H9 (cell line): ENCODE data around the gene SCN5A. TPM values are rescaled to one million over a fixed set of nuclear protein-coding genes. Genes with fewer than 3 reads are reported as not detected.
"Not testable (repeated sequence)": the region's sequence is repeated elsewhere in the genome, so short reads cannot be mapped to it uniquely, and the experiment has no call there.

Experiments
- DNase-seq: peaks from one replicate; pipeline ENCODE4 v3.0.0-alpha.2; 2017
- H2AFZ ChIP-seq: one replicate; pipeline ENCODE4 v1.6.1; 2013; ENCODE audit warnings: mild to moderate bottlenecking, low read length, control low read depth, moderate library complexity
- H2AK5ac ChIP-seq: 2 replicates; pipeline ENCODE4 v1.6.1; 2013; ENCODE audit warnings: low read length, control low read depth, mixed read lengths; ENCODE audit not compliant: insufficient read length
- H2BK120ac ChIP-seq: one replicate; pipeline ENCODE4 v1.6.1; 2013; ENCODE audit warnings: low read depth, mild to moderate bottlenecking, low read length, control low read depth, inconsistent platforms; ENCODE audit not compliant: poor library complexity, severe bottlenecking
- H2BK12ac ChIP-seq: 2 replicates; pipeline ENCODE4 v1.6.1; 2013; ENCODE audit warnings: low read length, control low read depth, mixed read lengths, low read depth; ENCODE audit not compliant: insufficient read length
- H2BK15ac ChIP-seq: 2 replicates; pipeline ENCODE4 v1.6.1; 2013; ENCODE audit warnings: low read depth, low read length, control low read depth
- H2BK20ac ChIP-seq: one replicate; pipeline ENCODE4 v1.6.1; 2013; ENCODE audit warnings: low read depth, mild to moderate bottlenecking, low read length, control low read depth, inconsistent platforms; ENCODE audit not compliant: poor library complexity, severe bottlenecking
- H2BK5ac ChIP-seq: 2 replicates; pipeline ENCODE4 v1.6.1; 2013; ENCODE audit warnings: low read length, control low read depth, mixed read lengths; ENCODE audit not compliant: insufficient read length
- H3K14ac ChIP-seq: 2 replicates; pipeline ENCODE4 v1.6.1; 2013; ENCODE audit warnings: low read length, control low read depth; ENCODE audit not compliant: insufficient read depth
- H3K18ac ChIP-seq: 2 replicates; pipeline ENCODE4 v1.6.1; 2013; ENCODE audit warnings: low read depth, mild to moderate bottlenecking, mixed read lengths, low read length, control low read depth; ENCODE audit not compliant: insufficient read length
- H3K23ac ChIP-seq: 2 replicates; pipeline ENCODE4 v1.6.1; 2013; ENCODE audit warnings: low read length, control low read depth, mixed read lengths, low read depth; ENCODE audit not compliant: insufficient read length
- H3K23me2 ChIP-seq: 2 replicates; pipeline ENCODE4 v1.6.1; 2013; ENCODE audit warnings: low read depth, mild to moderate bottlenecking, mixed read lengths, low read length, control low read depth; ENCODE audit not compliant: insufficient read length, poor library complexity, severe bottlenecking
- H3K27ac ChIP-seq: 2 replicates; pipeline ENCODE4 v1.5.1; 2013; ENCODE audit warnings: low read length, control low read depth, mixed read lengths, low read depth; ENCODE audit not compliant: insufficient read length
- H3K27me3 ChIP-seq: 2 replicates; pipeline ENCODE4 v1.6.1; 2013; ENCODE audit warnings: low read length, control low read depth, inconsistent platforms; ENCODE audit not compliant: insufficient read depth
- H3K4ac ChIP-seq: 2 replicates; pipeline ENCODE4 v1.6.1; 2013; ENCODE audit warnings: low read depth, mild to moderate bottlenecking, control low read depth, inconsistent platforms, low read length, moderate library complexity
- H3K4me1 ChIP-seq: 2 replicates; pipeline ENCODE4 v1.6.1; 2013; ENCODE audit warnings: low read length, control low read depth, inconsistent platforms; ENCODE audit not compliant: insufficient read depth
- H3K4me2 ChIP-seq: 2 replicates; pipeline ENCODE4 v1.6.1; 2013; ENCODE audit warnings: low read length, control low read depth, mixed read lengths; ENCODE audit not compliant: insufficient read length, insufficient read depth
- H3K56ac ChIP-seq: 2 replicates; pipeline ENCODE4 v1.6.1; 2013; ENCODE audit warnings: low read depth, mild to moderate bottlenecking, mixed read lengths, low read length, control low read depth; ENCODE audit not compliant: insufficient read length
- H3K79me1 ChIP-seq: 2 replicates; pipeline ENCODE4 v1.6.1; 2013; ENCODE audit warnings: low read depth, mild to moderate bottlenecking, moderate library complexity, low read length, control low read depth, inconsistent platforms; ENCODE audit not compliant: insufficient read depth, poor library complexity, severe bottlenecking
- H3K79me2 ChIP-seq: 2 replicates; pipeline ENCODE4 v1.6.1; 2013; ENCODE audit warnings: low read length, control low read depth, inconsistent platforms; ENCODE audit not compliant: insufficient read depth
- H3K9ac ChIP-seq: 2 replicates; pipeline ENCODE4 v1.6.1; 2013; ENCODE audit warnings: low read length, control low read depth, mixed read lengths; ENCODE audit not compliant: insufficient read length; ENCODE audit errors: extremely low read depth
- H3K9me3 ChIP-seq: one replicate; pipeline ENCODE4 v1.6.1; 2013; ENCODE audit warnings: low read depth, low read length, inconsistent platforms; ENCODE audit not compliant: control insufficient read depth
- H3T11ph ChIP-seq: one replicate; pipeline ENCODE4 v1.6.1; 2013; ENCODE audit warnings: mild to moderate bottlenecking, low read length, control low read depth, inconsistent platforms
- H4K20me1 ChIP-seq: one replicate; pipeline ENCODE4 v1.6.1; 2013; ENCODE audit not compliant: control insufficient read depth, insufficient read length, insufficient read depth
- H4K5ac ChIP-seq: 2 replicates; pipeline ENCODE4 v1.6.1; 2013; ENCODE audit warnings: low read depth, mild to moderate bottlenecking, mixed read lengths, low read length, control low read depth; ENCODE audit not compliant: insufficient read length
- H4K8ac ChIP-seq: replicated peaks from 2 replicates; pipeline ENCODE4 v1.6.1; 2013; ENCODE audit warnings: low read length, control low read depth, mixed read lengths, low read depth; ENCODE audit not compliant: insufficient read length
- H4K91ac ChIP-seq: 2 replicates; pipeline ENCODE4 v1.6.1; 2013; ENCODE audit warnings: low read depth, mild to moderate bottlenecking, moderate library complexity, mixed read lengths, low read length, control low read depth; ENCODE audit not compliant: insufficient read length
- H3K27ac Mint-ChIP-seq, 3 experiments: 2 replicates in 2 of 3; 3 replicates in 1 of 3; pipeline ENCODE4 v1.8.0; 2020 to 2021; ENCODE audit warnings: mixed read lengths in 3 of 3, mild to moderate bottlenecking in 1 of 3, moderate library complexity in 1 of 3
- H3K27me3 Mint-ChIP-seq: 2 replicates; pipeline ENCODE4 v1.8.0; 2021; ENCODE audit warnings: low read depth, mild to moderate bottlenecking, moderate library complexity, mixed read lengths
- H3K36me3 Mint-ChIP-seq, 3 experiments: 2 replicates in 2 of 3; 3 replicates in 1 of 3; pipeline ENCODE4 v1.8.0; 2020 to 2021; ENCODE audit warnings: low read depth in 3 of 3, mixed read lengths in 3 of 3; ENCODE audit not compliant: insufficient read depth in 1 of 3
- H3K4me1 Mint-ChIP-seq, 2 experiments: 2 replicates each; pipeline ENCODE4 v1.8.0; 2020; ENCODE audit warnings: mixed read lengths in 2 of 2
- H3K4me3 Mint-ChIP-seq, 2 experiments: 2 replicates in 1 of 2; 3 replicates in 1 of 2; pipeline ENCODE4 v1.8.0; 2020 to 2021; ENCODE audit warnings: mild to moderate bottlenecking in 2 of 2, mixed read lengths in 2 of 2, moderate library complexity in 1 of 2
- H3K9me3 Mint-ChIP-seq, 2 experiments: 2 replicates in 1 of 2; 3 replicates in 1 of 2; pipeline ENCODE4 v1.8.0; 2020; ENCODE audit warnings: mild to moderate bottlenecking in 2 of 2, mixed read lengths in 2 of 2, moderate library complexity in 1 of 2
- WGBS: extraction: QIAGEN DNeasy Blood & Tissue Kit; methylation state at CpG from one replicate; pipeline ENCODE4 v1.1.7; 2013; ENCODE audit warnings: missing lambda C conversion rate, low lambda C conversion rate, mixed read lengths; ENCODE audit not compliant: insufficient read length; ENCODE audit errors: extremely low coverage; 5-methylcytosine and 5-hydroxymethylcytosine counted together
- total RNA-seq: library from RNA; stranded (reverse); gene quantifications from 2 replicates; pipeline ENCODE4 v1.2.1, GENCODE V29; 2021
- TF ChIP-seq, protein P1 (sequence below): fragments of 200-600 bp; sonication (generic); conservative IDR thresholded peaks from 3 replicates; pipeline ENCODE4 v1.8.0; 2021; ENCODE audit warnings: antibody characterized with exemption, mild to moderate bottlenecking

SCN5A gene
- total RNA-seq, 1 experiment from 2014 or later = 6.5 TPM

DNA sequence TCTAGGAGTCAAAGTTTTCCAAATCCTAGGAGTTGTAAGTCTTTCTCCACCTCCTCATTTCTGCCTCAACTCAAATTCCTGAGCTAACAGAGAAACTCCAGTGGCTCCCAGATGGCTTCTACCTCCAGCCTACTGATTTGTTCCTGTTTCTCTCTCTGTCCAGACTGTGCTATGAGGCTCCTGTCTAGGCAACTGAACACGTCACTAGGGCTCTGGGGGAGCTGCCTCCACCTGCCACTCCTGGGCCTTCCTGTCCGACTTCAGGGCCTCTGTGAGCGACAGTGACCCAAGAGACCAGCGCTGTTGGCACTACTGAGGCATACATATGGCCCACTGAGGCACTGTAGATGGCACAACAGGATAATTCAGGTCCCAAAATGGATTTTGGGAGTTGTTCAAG, 82.0 kb downstream of the SCN5A start:
- DNase-seq = peak; percentile 17
- no CpG with 5 or more reads among the region's 4 CpGs for WGBS
- H2BK15ac ChIP-seq = no peak overlapping the region
- H3T11ph ChIP-seq = no peak overlapping the region
- H2BK5ac ChIP-seq = no peak overlapping the region
- H2AFZ ChIP-seq = no peak overlapping the region
- H4K20me1 ChIP-seq = no peaks in the 10 kb centered on the region
- no peak overlapping the region for H3K4me2 ChIP-seq
- H3K4ac ChIP-seq = no peak overlapping the region
- H4K8ac ChIP-seq = no peak overlapping the region
- H4K5ac ChIP-seq = no peak overlapping the region
- H2AK5ac ChIP-seq = no peak overlapping the region
- H3K27me3 Mint-ChIP-seq = no peaks in the 10 kb centered on the region; the same call in 1 of the 2 replicates
- H3K4me3 Mint-ChIP-seq = no peak overlapping the region
- peaks cover 0 to 3% (median 0%) of the 10 kb centered on the region in 3 experiments; a peak in 2 of 7 replicates for H3K36me3 Mint-ChIP-seq
- no peak overlapping the region for H3K9ac ChIP-seq
- H3K9me3 Mint-ChIP-seq = no peaks in the 10 kb centered on the region; a peak in 1 of 5 replicates
- no peak overlapping the region for H3K56ac ChIP-seq
- H3K27me3 ChIP-seq = no peaks in the 10 kb centered on the region
- 0 out of 4 replicates have a peak, but pooled peaks cover 0 to 2% of the 10 kb centered on the region in 2 experiments for H3K4me1 Mint-ChIP-seq
- no peak overlapping the region for H2BK20ac ChIP-seq
- H3K79me1 ChIP-seq = no peaks in the 10 kb centered on the region
- H3K4me1 ChIP-seq = no peaks in the 10 kb centered on the region
- H3K23ac ChIP-seq = no peak overlapping the region
- no peaks in the 10 kb centered on the region for H3K23me2 ChIP-seq
- no peak overlapping the region for H2BK120ac ChIP-seq
- no peak overlapping the region for H3K18ac ChIP-seq
- H4K91ac ChIP-seq = no peak overlapping the region
- H3K27ac ChIP-seq = no peak overlapping the region
- no peaks in the 10 kb centered on the region for H3K9me3 ChIP-seq
- H3K79me2 ChIP-seq = no peaks in the 10 kb centered on the region
- no peak overlapping the region for H3K27ac Mint-ChIP-seq
- H3K14ac ChIP-seq = no peak overlapping the region
- TF ChIP-seq, protein P1, sequence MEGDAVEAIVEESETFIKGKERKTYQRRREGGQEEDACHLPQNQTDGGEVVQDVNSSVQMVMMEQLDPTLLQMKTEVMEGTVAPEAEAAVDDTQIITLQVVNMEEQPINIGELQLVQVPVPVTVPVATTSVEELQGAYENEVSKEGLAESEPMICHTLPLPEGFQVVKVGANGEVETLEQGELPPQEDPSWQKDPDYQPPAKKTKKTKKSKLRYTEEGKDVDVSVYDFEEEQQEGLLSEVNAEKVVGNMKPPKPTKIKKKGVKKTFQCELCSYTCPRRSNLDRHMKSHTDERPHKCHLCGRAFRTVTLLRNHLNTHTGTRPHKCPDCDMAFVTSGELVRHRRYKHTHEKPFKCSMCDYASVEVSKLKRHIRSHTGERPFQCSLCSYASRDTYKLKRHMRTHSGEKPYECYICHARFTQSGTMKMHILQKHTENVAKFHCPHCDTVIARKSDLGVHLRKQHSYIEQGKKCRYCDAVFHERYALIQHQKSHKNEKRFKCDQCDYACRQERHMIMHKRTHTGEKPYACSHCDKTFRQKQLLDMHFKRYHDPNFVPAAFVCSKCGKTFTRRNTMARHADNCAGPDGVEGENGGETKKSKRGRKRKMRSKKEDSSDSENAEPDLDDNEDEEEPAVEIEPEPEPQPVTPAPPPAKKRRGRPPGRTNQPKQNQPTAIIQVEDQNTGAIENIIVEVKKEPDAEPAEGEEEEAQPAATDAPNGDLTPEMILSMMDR = no peak
- H2BK12ac ChIP-seq = no peak overlapping the region

DNA sequence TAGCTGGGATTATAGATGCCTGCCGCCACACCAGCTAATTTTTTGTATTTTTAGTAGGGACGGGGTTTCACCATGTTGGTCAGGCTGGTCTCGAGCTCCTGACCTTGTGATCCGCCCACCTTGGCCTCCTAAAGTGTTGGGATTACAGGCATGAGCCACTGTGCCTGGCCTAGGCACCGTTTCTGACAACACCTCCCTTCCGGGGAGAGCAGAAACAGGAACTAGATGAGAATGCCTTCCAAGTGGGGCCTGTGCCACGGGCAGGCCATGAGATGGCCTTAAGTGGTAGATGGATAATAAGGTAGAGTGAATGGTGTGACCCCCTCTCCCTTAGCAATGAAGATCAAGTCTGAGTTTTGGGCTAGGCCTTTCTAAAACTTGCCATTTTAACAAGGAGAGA, 82.7 kb downstream of the SCN5A start:
- H3K36me3 Mint-ChIP-seq, H2BK20ac ChIP-seq, H3K4ac ChIP-seq, H3K56ac ChIP-seq, H4K20me1 ChIP-seq, H3K4me1 ChIP-seq, H3K27ac Mint-ChIP-seq, H2AFZ ChIP-seq, H4K91ac ChIP-seq, H4K8ac ChIP-seq, H2AK5ac ChIP-seq, H3K23ac ChIP-seq, H3T11ph ChIP-seq, H3K9me3 ChIP-seq, H3K79me1 ChIP-seq, H3K9me3 Mint-ChIP-seq, H3K14ac ChIP-seq, H3K27me3 ChIP-seq, H3K9ac ChIP-seq, H3K4me2 ChIP-seq, H2BK12ac ChIP-seq, H3K4me3 Mint-ChIP-seq, H3K79me2 ChIP-seq, H2BK15ac ChIP-seq, H4K5ac ChIP-seq, H3K27me3 Mint-ChIP-seq, H3K23me2 ChIP-seq, H3K18ac ChIP-seq, H2BK5ac ChIP-seq, H2BK120ac ChIP-seq, H3K4me1 Mint-ChIP-seq, H3K27ac ChIP-seq: not testable (repeated sequence)
- WGBS = no CpG with 5 or more reads among the region's 7 CpGs
- DNase-seq = peak; percentile 4
